OCI-LY3 (cell line): Measurements from ENCODE around the gene DHRS7.

ENCODE experiments used
- H2AFZ ChIP-seq: fragments of 200-600, 300-600 bp; shearing (Covaris generic); 2 replicates; pipeline ENCODE4 v1.6.0; 2014; ENCODE audit warnings: antibody characterized with exemption, low read depth, low read length
- H3K27ac ChIP-seq: fragments of 200-600, 300-600 bp; sonication (generic); 2 replicates; pipeline ENCODE4 v1.5.1; 2014; ENCODE audit warnings: mild to moderate bottlenecking, low read length, moderate library complexity, mixed read lengths
- H3K27me3 ChIP-seq: fragments of 200-600, 300-600 bp; sonication (generic); 2 replicates; pipeline ENCODE4 v1.6.1; 2014; ENCODE audit warnings: low read depth, low read length, mixed read lengths
- H3K36me3 ChIP-seq: fragments of 200-600, 300-600 bp; sonication (generic); replicated peaks from 2 replicates; pipeline ENCODE3; 2014; ENCODE audit warnings: low read depth, low read length, mixed read lengths
- H3K4me1 ChIP-seq: fragments of 300-600, 200-600 bp; sonication (generic); 2 replicates; pipeline ENCODE4 v1.6.1; 2014; ENCODE audit warnings: low read length, mixed read lengths
- H3K4me2 ChIP-seq: fragments of 200-600, 300-600 bp; sonication (generic); 2 replicates; pipeline ENCODE4 v1.6.1; 2014; ENCODE audit warnings: low read length, mixed read lengths
- H3K4me3 ChIP-seq: fragments of 300-600, 200-600 bp; sonication (generic); 2 replicates; pipeline ENCODE4 v1.5.1; 2014; ENCODE audit warnings: antibody characterized with exemption, mild to moderate bottlenecking, low read length, moderate library complexity
- H3K79me2 ChIP-seq: fragments of 300-600, 200-600 bp; shearing (Covaris generic); 2 replicates; pipeline ENCODE4 v1.6.1; 2014; ENCODE audit warnings: mild to moderate bottlenecking, low read length, mixed read lengths
- H3K9ac ChIP-seq: fragments of 300-600, 200-600 bp; shearing (Covaris generic); 2 replicates; pipeline ENCODE4 v1.6.0; 2014; ENCODE audit warnings: mild to moderate bottlenecking, low read length, moderate library complexity
- H3K9me3 ChIP-seq: fragments of 200-600, 300-600 bp; shearing (Covaris generic); 2 replicates; pipeline ENCODE4 v1.6.1; 2014; ENCODE audit warnings: low read length, mixed read lengths; ENCODE audit not compliant: insufficient read depth
- H4K20me1 ChIP-seq: fragments of 200-600, 300-600 bp; sonication (generic); 2 replicates; pipeline ENCODE4 v1.6.1; 2016; ENCODE audit warnings: low read length, mixed read lengths; ENCODE audit not compliant: insufficient read depth
- EZH2phosphoT487 ChIP-seq: fragments of 200-600 bp; shearing (Covaris generic); IDR thresholded peaks from 2 replicates; pipeline ENCODE4 v1.6.1; 2018; ENCODE audit warnings: antibody characterized with exemption, mixed run types, low read depth
- TF ChIP-seq, protein P1 (sequence below): fragments of 200-600, 300-600 bp; sonication (generic); IDR thresholded peaks from 2 replicates; pipeline ENCODE4 v1.5.1; 2014; ENCODE audit warnings: antibody characterized with exemption, low read length, low read depth

DHRS7 gene

GRCh38 chr14:60189923-60190840 is 25.0 kb upstream of the DHRS7 start:
- H3K27me3 ChIP-seq, result no peaks in the 10 kb centered on the region
- no peak for TF ChIP-seq EZH2phosphoT487
- TF ChIP-seq, protein P1, sequence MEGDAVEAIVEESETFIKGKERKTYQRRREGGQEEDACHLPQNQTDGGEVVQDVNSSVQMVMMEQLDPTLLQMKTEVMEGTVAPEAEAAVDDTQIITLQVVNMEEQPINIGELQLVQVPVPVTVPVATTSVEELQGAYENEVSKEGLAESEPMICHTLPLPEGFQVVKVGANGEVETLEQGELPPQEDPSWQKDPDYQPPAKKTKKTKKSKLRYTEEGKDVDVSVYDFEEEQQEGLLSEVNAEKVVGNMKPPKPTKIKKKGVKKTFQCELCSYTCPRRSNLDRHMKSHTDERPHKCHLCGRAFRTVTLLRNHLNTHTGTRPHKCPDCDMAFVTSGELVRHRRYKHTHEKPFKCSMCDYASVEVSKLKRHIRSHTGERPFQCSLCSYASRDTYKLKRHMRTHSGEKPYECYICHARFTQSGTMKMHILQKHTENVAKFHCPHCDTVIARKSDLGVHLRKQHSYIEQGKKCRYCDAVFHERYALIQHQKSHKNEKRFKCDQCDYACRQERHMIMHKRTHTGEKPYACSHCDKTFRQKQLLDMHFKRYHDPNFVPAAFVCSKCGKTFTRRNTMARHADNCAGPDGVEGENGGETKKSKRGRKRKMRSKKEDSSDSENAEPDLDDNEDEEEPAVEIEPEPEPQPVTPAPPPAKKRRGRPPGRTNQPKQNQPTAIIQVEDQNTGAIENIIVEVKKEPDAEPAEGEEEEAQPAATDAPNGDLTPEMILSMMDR, result no peak
- no peak overlapping the region for H2AFZ ChIP-seq
- H4K20me1 ChIP-seq, result no peaks in the 10 kb centered on the region
- peaks cover 38% of the 10 kb centered on the region for H3K4me1 ChIP-seq
- H3K27ac ChIP-seq, result peak overlapping the region; percentile 76
- H3K4me3 ChIP-seq, result peak overlapping the region; percentile 12; the same call in 1 of the 2 replicates
- no peak overlapping the region for H3K9ac ChIP-seq
- H3K9me3 ChIP-seq, result no peaks in the 10 kb centered on the region
- H3K36me3 ChIP-seq, result no peaks in the 10 kb centered on the region
- peak overlapping the region; percentile 64 for H3K4me2 ChIP-seq
- no peaks in the 10 kb centered on the region for H3K79me2 ChIP-seq

DNA sequence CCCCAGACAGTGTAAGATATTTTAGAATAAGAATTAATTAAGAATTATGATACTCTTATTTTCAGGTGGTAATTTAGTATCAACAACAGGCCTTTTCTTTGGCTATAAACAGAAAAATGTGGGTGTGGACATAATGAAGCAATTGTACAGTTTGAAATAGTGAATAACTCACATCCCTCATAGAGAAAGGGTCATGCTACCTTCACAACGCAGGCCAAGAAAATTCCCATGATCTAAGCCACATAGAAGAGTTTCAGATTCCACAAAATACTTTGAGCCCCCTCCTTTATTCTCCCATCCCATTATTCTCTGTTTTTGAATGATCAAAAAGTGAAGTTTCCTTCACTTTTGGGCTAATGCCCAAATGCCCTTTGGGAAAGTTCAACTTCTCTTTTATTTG is 23.5 kb upstream of the DHRS7 start:
- TF ChIP-seq, protein P1, result no peak
- TF ChIP-seq EZH2phosphoT487, result no peak
- Histone ChIP-seq H3K4me2 (no peak overlapping the region), H3K4me1 (peaks cover 50% of the 10 kb centered on the region), H3K27me3 (no peaks in the 10 kb centered on the region), H3K79me2 (no peaks in the 10 kb centered on the region), H3K9me3 (no peaks in the 10 kb centered on the region), H3K9ac (no peak overlapping the region), H4K20me1 (no peaks in the 10 kb centered on the region), H3K27ac (no peak overlapping the region), H3K4me3 (no peak overlapping the region), H2AFZ (no peak overlapping the region), H3K36me3 (no peaks in the 10 kb centered on the region)

- Histone ChIP-seq H3K27me3 (no peaks in the 10 kb centered on the region), H3K4me1 (peaks cover 56% of the 10 kb centered on the region), H3K27ac (no peak overlapping the region), H3K9me3 (no peaks in the 10 kb centered on the region), H3K4me3 (no peak overlapping the region), H2AFZ (no peak overlapping the region), H3K9ac (no peak overlapping the region), H3K36me3 (no peaks in the 10 kb centered on the region), H3K4me2 (no peak overlapping the region; the same call in 1 of the 2 replicates), H3K79me2 (no peaks in the 10 kb centered on the region), H4K20me1 (no peaks in the 10 kb centered on the region)
- TF ChIP-seq EZH2phosphoT487, result no peak
- TF ChIP-seq, protein P1, result peak; percentile 67
Measured at GRCh38 chr14:60188115-60188514, 22.9 kb upstream of the DHRS7 start.

- TF ChIP-seq EZH2phosphoT487, result no peak
- no peak overlapping the region for H3K27ac ChIP-seq
Measured at GRCh38 chr14:60184905-60185555, 19.8 kb upstream of the DHRS7 start.

More at GRCh38 chr14:60184905-60185555, 19.8 kb upstream of the DHRS7 start:
- H3K27me3 ChIP-seq, result no peaks in the 10 kb centered on the region
- H3K4me3 ChIP-seq, result no peak overlapping the region
- H3K9me3 ChIP-seq, result no peaks in the 10 kb centered on the region
- peak overlapping the region; percentile 85 for H3K4me2 ChIP-seq
- H3K9ac ChIP-seq, result no peak overlapping the region
- H3K36me3 ChIP-seq, result no peaks in the 10 kb centered on the region
- no peaks in the 10 kb centered on the region for H4K20me1 ChIP-seq
- H3K79me2 ChIP-seq, result no peaks in the 10 kb centered on the region
- peaks cover 52% of the 10 kb centered on the region for H3K4me1 ChIP-seq
- H2AFZ ChIP-seq, result no peak overlapping the region
